H9 (cell line): ENCODE results near the gene RAB7B. TPM values are rescaled to one million over a fixed set of nuclear protein-coding genes. Genes with fewer than 3 reads are reported as not detected.

Source experiments
- DNase-seq: peaks from one replicate; pipeline ENCODE4 v3.0.0-alpha.2; 2017
- H2AFZ ChIP-seq: one replicate; pipeline ENCODE4 v1.6.1; 2013; ENCODE audit warnings: mild to moderate bottlenecking, low read length, control low read depth, moderate library complexity
- H2AK5ac ChIP-seq: 2 replicates; pipeline ENCODE4 v1.6.1; 2013; ENCODE audit warnings: low read length, control low read depth, mixed read lengths; ENCODE audit not compliant: insufficient read length
- H2BK120ac ChIP-seq: one replicate; pipeline ENCODE4 v1.6.1; 2013; ENCODE audit warnings: low read depth, mild to moderate bottlenecking, low read length, control low read depth, inconsistent platforms; ENCODE audit not compliant: poor library complexity, severe bottlenecking
- H2BK12ac ChIP-seq: 2 replicates; pipeline ENCODE4 v1.6.1; 2013; ENCODE audit warnings: low read length, control low read depth, mixed read lengths, low read depth; ENCODE audit not compliant: insufficient read length
- H2BK15ac ChIP-seq: 2 replicates; pipeline ENCODE4 v1.6.1; 2013; ENCODE audit warnings: low read depth, low read length, control low read depth
- H2BK20ac ChIP-seq: one replicate; pipeline ENCODE4 v1.6.1; 2013; ENCODE audit warnings: low read depth, mild to moderate bottlenecking, low read length, control low read depth, inconsistent platforms; ENCODE audit not compliant: poor library complexity, severe bottlenecking
- H2BK5ac ChIP-seq: 2 replicates; pipeline ENCODE4 v1.6.1; 2013; ENCODE audit warnings: low read length, control low read depth, mixed read lengths; ENCODE audit not compliant: insufficient read length
- H3K14ac ChIP-seq: 2 replicates; pipeline ENCODE4 v1.6.1; 2013; ENCODE audit warnings: low read length, control low read depth; ENCODE audit not compliant: insufficient read depth
- H3K18ac ChIP-seq: 2 replicates; pipeline ENCODE4 v1.6.1; 2013; ENCODE audit warnings: low read depth, mild to moderate bottlenecking, mixed read lengths, low read length, control low read depth; ENCODE audit not compliant: insufficient read length
- H3K23ac ChIP-seq: 2 replicates; pipeline ENCODE4 v1.6.1; 2013; ENCODE audit warnings: low read length, control low read depth, mixed read lengths, low read depth; ENCODE audit not compliant: insufficient read length
- H3K23me2 ChIP-seq: 2 replicates; pipeline ENCODE4 v1.6.1; 2013; ENCODE audit warnings: low read depth, mild to moderate bottlenecking, mixed read lengths, low read length, control low read depth; ENCODE audit not compliant: insufficient read length, poor library complexity, severe bottlenecking
- H3K27ac ChIP-seq: 2 replicates; pipeline ENCODE4 v1.5.1; 2013; ENCODE audit warnings: low read length, control low read depth, mixed read lengths, low read depth; ENCODE audit not compliant: insufficient read length
- H3K27me3 ChIP-seq: 2 replicates; pipeline ENCODE4 v1.6.1; 2013; ENCODE audit warnings: low read length, control low read depth, inconsistent platforms; ENCODE audit not compliant: insufficient read depth
- H3K4ac ChIP-seq: 2 replicates; pipeline ENCODE4 v1.6.1; 2013; ENCODE audit warnings: low read depth, mild to moderate bottlenecking, control low read depth, inconsistent platforms, low read length, moderate library complexity
- H3K4me1 ChIP-seq: 2 replicates; pipeline ENCODE4 v1.6.1; 2013; ENCODE audit warnings: low read length, control low read depth, inconsistent platforms; ENCODE audit not compliant: insufficient read depth
- H3K4me2 ChIP-seq: 2 replicates; pipeline ENCODE4 v1.6.1; 2013; ENCODE audit warnings: low read length, control low read depth, mixed read lengths; ENCODE audit not compliant: insufficient read length, insufficient read depth
- H3K56ac ChIP-seq: 2 replicates; pipeline ENCODE4 v1.6.1; 2013; ENCODE audit warnings: low read depth, mild to moderate bottlenecking, mixed read lengths, low read length, control low read depth; ENCODE audit not compliant: insufficient read length
- H3K79me1 ChIP-seq: 2 replicates; pipeline ENCODE4 v1.6.1; 2013; ENCODE audit warnings: low read depth, mild to moderate bottlenecking, moderate library complexity, low read length, control low read depth, inconsistent platforms; ENCODE audit not compliant: insufficient read depth, poor library complexity, severe bottlenecking
- H3K79me2 ChIP-seq: 2 replicates; pipeline ENCODE4 v1.6.1; 2013; ENCODE audit warnings: low read length, control low read depth, inconsistent platforms; ENCODE audit not compliant: insufficient read depth
- H3K9ac ChIP-seq: 2 replicates; pipeline ENCODE4 v1.6.1; 2013; ENCODE audit warnings: low read length, control low read depth, mixed read lengths; ENCODE audit not compliant: insufficient read length; ENCODE audit errors: extremely low read depth
- H3K9me3 ChIP-seq: one replicate; pipeline ENCODE4 v1.6.1; 2013; ENCODE audit warnings: low read depth, low read length, inconsistent platforms; ENCODE audit not compliant: control insufficient read depth
- H3T11ph ChIP-seq: one replicate; pipeline ENCODE4 v1.6.1; 2013; ENCODE audit warnings: mild to moderate bottlenecking, low read length, control low read depth, inconsistent platforms
- H4K20me1 ChIP-seq: one replicate; pipeline ENCODE4 v1.6.1; 2013; ENCODE audit not compliant: control insufficient read depth, insufficient read length, insufficient read depth
- H4K5ac ChIP-seq: 2 replicates; pipeline ENCODE4 v1.6.1; 2013; ENCODE audit warnings: low read depth, mild to moderate bottlenecking, mixed read lengths, low read length, control low read depth; ENCODE audit not compliant: insufficient read length
- H4K8ac ChIP-seq: replicated peaks from 2 replicates; pipeline ENCODE4 v1.6.1; 2013; ENCODE audit warnings: low read length, control low read depth, mixed read lengths, low read depth; ENCODE audit not compliant: insufficient read length
- H4K91ac ChIP-seq: 2 replicates; pipeline ENCODE4 v1.6.1; 2013; ENCODE audit warnings: low read depth, mild to moderate bottlenecking, moderate library complexity, mixed read lengths, low read length, control low read depth; ENCODE audit not compliant: insufficient read length
- H3K27ac Mint-ChIP-seq, 3 experiments: 2 replicates in 2 of 3; 3 replicates in 1 of 3; pipeline ENCODE4 v1.8.0; 2020 to 2021; ENCODE audit warnings: mixed read lengths in 3 of 3, mild to moderate bottlenecking in 1 of 3, moderate library complexity in 1 of 3
- H3K27me3 Mint-ChIP-seq: 2 replicates; pipeline ENCODE4 v1.8.0; 2021; ENCODE audit warnings: low read depth, mild to moderate bottlenecking, moderate library complexity, mixed read lengths
- H3K36me3 Mint-ChIP-seq, 3 experiments: 2 replicates in 2 of 3; 3 replicates in 1 of 3; pipeline ENCODE4 v1.8.0; 2020 to 2021; ENCODE audit warnings: low read depth in 3 of 3, mixed read lengths in 3 of 3; ENCODE audit not compliant: insufficient read depth in 1 of 3
- H3K4me1 Mint-ChIP-seq, 2 experiments: 2 replicates each; pipeline ENCODE4 v1.8.0; 2020; ENCODE audit warnings: mixed read lengths in 2 of 2
- H3K4me3 Mint-ChIP-seq, 2 experiments: 2 replicates in 1 of 2; 3 replicates in 1 of 2; pipeline ENCODE4 v1.8.0; 2020 to 2021; ENCODE audit warnings: mild to moderate bottlenecking in 2 of 2, mixed read lengths in 2 of 2, moderate library complexity in 1 of 2
- H3K9me3 Mint-ChIP-seq, 2 experiments: 2 replicates in 1 of 2; 3 replicates in 1 of 2; pipeline ENCODE4 v1.8.0; 2020; ENCODE audit warnings: mild to moderate bottlenecking in 2 of 2, mixed read lengths in 2 of 2, moderate library complexity in 1 of 2
- WGBS: extraction: QIAGEN DNeasy Blood & Tissue Kit; methylation state at CpG from one replicate; pipeline ENCODE4 v1.1.7; 2013; ENCODE audit warnings: missing lambda C conversion rate, low lambda C conversion rate, mixed read lengths; ENCODE audit not compliant: insufficient read length; ENCODE audit errors: extremely low coverage; 5-methylcytosine and 5-hydroxymethylcytosine counted together
- total RNA-seq: library from RNA; stranded (reverse); gene quantifications from 2 replicates; pipeline ENCODE4 v1.2.1, GENCODE V29; 2021
- TF ChIP-seq, protein P1 (sequence below): fragments of 200-600 bp; sonication (generic); conservative IDR thresholded peaks from 3 replicates; pipeline ENCODE4 v1.8.0; 2021; ENCODE audit warnings: antibody characterized with exemption, mild to moderate bottlenecking

The RAB7B gene
- total RNA-seq, 1 experiment from 2014 or later: 0.68 TPM

DNA sequence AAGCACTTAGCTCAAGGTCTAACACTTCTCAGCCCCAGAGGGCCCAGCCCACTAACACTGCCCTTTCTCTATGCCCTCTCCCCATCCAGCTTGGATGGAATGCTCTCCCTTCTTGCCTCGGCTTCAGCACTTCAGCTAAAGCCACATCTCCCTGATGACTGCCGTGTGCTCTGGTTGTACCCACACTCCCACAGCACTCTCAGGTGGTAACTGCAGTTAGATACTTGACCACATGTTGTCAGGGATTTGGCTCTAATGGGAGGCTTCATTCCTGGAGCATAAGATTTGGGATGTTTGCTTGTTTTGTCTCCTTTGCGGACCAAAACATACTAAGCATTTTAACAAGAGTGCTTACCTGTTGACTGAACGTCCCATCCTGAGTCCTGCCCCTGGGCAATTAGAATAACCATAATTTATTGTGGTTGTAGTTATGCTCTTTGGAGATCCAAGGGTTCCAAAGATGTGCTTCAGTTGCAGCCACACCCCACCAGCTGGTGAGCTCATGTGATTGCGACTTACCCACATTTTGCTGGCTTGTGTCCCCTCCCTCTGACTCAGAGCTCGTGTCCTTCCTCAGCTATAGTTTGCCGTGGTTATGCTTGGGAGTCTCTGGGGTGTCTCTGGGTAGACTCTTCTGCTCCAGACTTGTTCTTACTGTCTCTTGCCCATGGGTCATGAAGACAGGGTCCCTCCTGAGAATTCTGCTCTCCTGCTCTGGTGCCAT lies 52.2 kb downstream of the RAB7B start:
- H3K4me3 Mint-ChIP-seq: no peak overlapping the region
- no peak overlapping the region for H2BK15ac ChIP-seq
- no peak overlapping the region for H2AK5ac ChIP-seq
- 0 out of 2 replicates have a peak, but pooled peaks cover 6% of the 10 kb centered on the region for H3K4me1 ChIP-seq
- no peak overlapping the region for H2BK20ac ChIP-seq
- H3K27ac ChIP-seq: no peak overlapping the region
- H3K23me2 ChIP-seq: no peaks in the 10 kb centered on the region
- H3K27me3 Mint-ChIP-seq: peaks cover 16% of the 10 kb centered on the region
- no peak overlapping the region for H2AFZ ChIP-seq
- H2BK5ac ChIP-seq: no peak overlapping the region
- no peak overlapping the region for H3K9ac ChIP-seq
- TF ChIP-seq, protein P1, sequence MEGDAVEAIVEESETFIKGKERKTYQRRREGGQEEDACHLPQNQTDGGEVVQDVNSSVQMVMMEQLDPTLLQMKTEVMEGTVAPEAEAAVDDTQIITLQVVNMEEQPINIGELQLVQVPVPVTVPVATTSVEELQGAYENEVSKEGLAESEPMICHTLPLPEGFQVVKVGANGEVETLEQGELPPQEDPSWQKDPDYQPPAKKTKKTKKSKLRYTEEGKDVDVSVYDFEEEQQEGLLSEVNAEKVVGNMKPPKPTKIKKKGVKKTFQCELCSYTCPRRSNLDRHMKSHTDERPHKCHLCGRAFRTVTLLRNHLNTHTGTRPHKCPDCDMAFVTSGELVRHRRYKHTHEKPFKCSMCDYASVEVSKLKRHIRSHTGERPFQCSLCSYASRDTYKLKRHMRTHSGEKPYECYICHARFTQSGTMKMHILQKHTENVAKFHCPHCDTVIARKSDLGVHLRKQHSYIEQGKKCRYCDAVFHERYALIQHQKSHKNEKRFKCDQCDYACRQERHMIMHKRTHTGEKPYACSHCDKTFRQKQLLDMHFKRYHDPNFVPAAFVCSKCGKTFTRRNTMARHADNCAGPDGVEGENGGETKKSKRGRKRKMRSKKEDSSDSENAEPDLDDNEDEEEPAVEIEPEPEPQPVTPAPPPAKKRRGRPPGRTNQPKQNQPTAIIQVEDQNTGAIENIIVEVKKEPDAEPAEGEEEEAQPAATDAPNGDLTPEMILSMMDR: no peak
- no peak overlapping the region for H3K4ac ChIP-seq
- no peak overlapping the region for H4K5ac ChIP-seq
- H4K20me1 ChIP-seq: no peaks in the 10 kb centered on the region
- no CpG with 5 or more reads among the region's 7 CpGs for WGBS
- H3K9me3 Mint-ChIP-seq: no peaks in the 10 kb centered on the region; a peak in 1 of 5 replicates
- H3T11ph ChIP-seq: no peak overlapping the region
- no peak overlapping the region for H3K23ac ChIP-seq
- H3K79me1 ChIP-seq: no peaks in the 10 kb centered on the region
- no peak overlapping the region for H3K14ac ChIP-seq
- DNase-seq: no peak
- peak overlapping the region in 1 of 3 experiments; percentile 71; a peak in 1 of 7 replicates for H3K27ac Mint-ChIP-seq
- H2BK120ac ChIP-seq: no peak overlapping the region
- no peak overlapping the region for H3K56ac ChIP-seq
- H3K4me1 Mint-ChIP-seq: peaks cover 17 to 29% of the 10 kb centered on the region in 2 experiments
- H4K91ac ChIP-seq: no peak overlapping the region
- no peak overlapping the region for H3K18ac ChIP-seq
- no peak overlapping the region for H3K4me2 ChIP-seq
- H4K8ac ChIP-seq: no peak overlapping the region
- no peaks in the 10 kb centered on the region for H3K79me2 ChIP-seq
- no peaks in the 10 kb centered on the region for H3K9me3 ChIP-seq
- H3K27me3 ChIP-seq: no peaks in the 10 kb centered on the region
- H3K36me3 Mint-ChIP-seq: no peaks in the 10 kb centered on the region
- no peak overlapping the region for H2BK12ac ChIP-seq
